WERI-Rb-1 (cell line): Measurements from ENCODE around the gene MAP2K6.

ENCODE experiments used
- DNase-seq: peaks from one replicate; pipeline ENCODE4 v3.0.0-alpha.2; 2020
- H3K27ac ChIP-seq: fragments of 250-450 bp; sonication (Bioruptor Pico); 2 replicates; pipeline ENCODE4 v1.5.1; 2020; ENCODE audit warnings: mild to moderate bottlenecking, moderate library complexity
- H3K27me3 ChIP-seq: fragments of 250-450 bp; sonication (Bioruptor Pico); 2 replicates; pipeline ENCODE4 v1.5.1; 2021; ENCODE audit warnings: mild to moderate bottlenecking, low read depth, moderate library complexity; ENCODE audit not compliant: insufficient read depth, severe bottlenecking
- H3K36me3 ChIP-seq: fragments of 250-450 bp; sonication (Bioruptor Pico); 2 replicates; pipeline ENCODE4 v1.5.1; 2020; ENCODE audit warnings: mild to moderate bottlenecking, moderate library complexity
- H3K4me3 ChIP-seq: 2 replicates; pipeline ENCODE4 v1.5.1; 2011; ENCODE audit warnings: low read depth, mild to moderate bottlenecking, control low read depth, low read length
- H3K9me3 ChIP-seq: fragments of 250-450 bp; sonication (Bioruptor Pico); 2 replicates; pipeline ENCODE4 v1.5.1; 2021; ENCODE audit warnings: mild to moderate bottlenecking, moderate library complexity; ENCODE audit not compliant: severe bottlenecking
- CTCF ChIP-seq: IDR thresholded peaks from 2 replicates; pipeline ENCODE4 v1.5.1; 2011; ENCODE audit warnings: low read depth, mild to moderate bottlenecking, control low read depth, inconsistent platforms, low read length

MAP2K6 gene

GRCh38 chr17:69539781-69540319, 125.4 kb downstream of the MAP2K6 start:
- Histone ChIP-seq H3K27ac (peak overlapping the region; percentile 65; the same call in 1 of the 2 replicates), H3K9me3 (peaks cover 6% of the 10 kb centered on the region), H3K36me3 (no peaks in the 10 kb centered on the region), H3K27me3 (no peaks in the 10 kb centered on the region), H3K4me3 (no peak overlapping the region)
- TF ChIP-seq CTCF = no peak
- no peak for DNase-seq

- peaks cover 6% of the 10 kb centered on the region for H3K9me3 ChIP-seq
- TF ChIP-seq CTCF = no peak
- H3K4me3 ChIP-seq = no peak overlapping the region
- no peaks in the 10 kb centered on the region for H3K36me3 ChIP-seq
- DNase-seq = no peak
- H3K27ac ChIP-seq = peak overlapping the region; percentile 65; the same call in 1 of the 2 replicates
- no peaks in the 10 kb centered on the region for H3K27me3 ChIP-seq
Observed at GRCh38 chr17:69540356-69540755, 125.9 kb downstream of the MAP2K6 start.

- H3K27me3 ChIP-seq = no peaks in the 10 kb centered on the region
- H3K9me3 ChIP-seq = no peaks in the 10 kb centered on the region
- DNase-seq = no peak
- no peak for TF ChIP-seq CTCF
- H3K27ac ChIP-seq = no peak overlapping the region
- no peaks in the 10 kb centered on the region for H3K36me3 ChIP-seq
- no peak overlapping the region for H3K4me3 ChIP-seq
Observed at GRCh38 chr17:69547230-69547629, 132.7 kb downstream of the MAP2K6 start.

- no peaks in the 10 kb centered on the region for H3K36me3 ChIP-seq
- no peak overlapping the region for H3K27ac ChIP-seq
- DNase-seq = no peak
- H3K4me3 ChIP-seq = no peak overlapping the region
- no peak for TF ChIP-seq CTCF
- no peaks in the 10 kb centered on the region for H3K9me3 ChIP-seq
- H3K27me3 ChIP-seq = no peaks in the 10 kb centered on the region
Observed at GRCh38 chr17:69547947-69548346, 133.4 kb downstream of the MAP2K6 start.

- no peak for TF ChIP-seq CTCF
- DNase-seq = no peak
- Histone ChIP-seq H3K27ac (no peak overlapping the region), H3K4me3 (no peak overlapping the region), H3K9me3 (peaks cover 5% of the 10 kb centered on the region), H3K36me3 (no peaks in the 10 kb centered on the region), H3K27me3 (no peaks in the 10 kb centered on the region)
Observed at GRCh38 chr17:69551212-69552010, 136.9 kb downstream of the MAP2K6 start.
